ENCODE measurements around the gene CNMD. TPM values are rescaled to one million over a fixed set of nuclear protein-coding genes. Genes with fewer than 3 reads are reported as not detected.

The CNMD gene
- polyA plus RNA-seq, 1 donor from 2014 or later = not detected

DNA sequence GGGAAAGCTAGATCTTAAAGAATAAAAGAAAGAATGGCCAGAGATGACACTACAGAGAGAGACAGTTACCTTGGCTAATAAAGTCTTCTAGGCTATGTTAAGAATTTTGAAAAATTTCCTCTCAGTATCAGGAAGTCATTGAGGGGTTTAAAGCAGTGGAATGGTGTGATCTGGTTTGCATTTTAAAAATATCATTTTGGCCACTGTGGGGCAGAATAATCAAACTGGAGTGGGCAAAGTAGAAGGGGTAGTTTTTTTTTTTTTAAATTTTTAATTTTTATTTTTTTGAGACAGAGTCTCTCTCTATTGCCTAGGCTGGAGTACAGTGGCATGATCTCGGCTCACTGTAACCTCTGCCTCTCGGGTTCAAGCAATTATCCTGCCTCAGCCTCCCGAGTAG is 4.4 kb upstream of the CNMD start:
- TF ChIP-seq, protein P1, sequence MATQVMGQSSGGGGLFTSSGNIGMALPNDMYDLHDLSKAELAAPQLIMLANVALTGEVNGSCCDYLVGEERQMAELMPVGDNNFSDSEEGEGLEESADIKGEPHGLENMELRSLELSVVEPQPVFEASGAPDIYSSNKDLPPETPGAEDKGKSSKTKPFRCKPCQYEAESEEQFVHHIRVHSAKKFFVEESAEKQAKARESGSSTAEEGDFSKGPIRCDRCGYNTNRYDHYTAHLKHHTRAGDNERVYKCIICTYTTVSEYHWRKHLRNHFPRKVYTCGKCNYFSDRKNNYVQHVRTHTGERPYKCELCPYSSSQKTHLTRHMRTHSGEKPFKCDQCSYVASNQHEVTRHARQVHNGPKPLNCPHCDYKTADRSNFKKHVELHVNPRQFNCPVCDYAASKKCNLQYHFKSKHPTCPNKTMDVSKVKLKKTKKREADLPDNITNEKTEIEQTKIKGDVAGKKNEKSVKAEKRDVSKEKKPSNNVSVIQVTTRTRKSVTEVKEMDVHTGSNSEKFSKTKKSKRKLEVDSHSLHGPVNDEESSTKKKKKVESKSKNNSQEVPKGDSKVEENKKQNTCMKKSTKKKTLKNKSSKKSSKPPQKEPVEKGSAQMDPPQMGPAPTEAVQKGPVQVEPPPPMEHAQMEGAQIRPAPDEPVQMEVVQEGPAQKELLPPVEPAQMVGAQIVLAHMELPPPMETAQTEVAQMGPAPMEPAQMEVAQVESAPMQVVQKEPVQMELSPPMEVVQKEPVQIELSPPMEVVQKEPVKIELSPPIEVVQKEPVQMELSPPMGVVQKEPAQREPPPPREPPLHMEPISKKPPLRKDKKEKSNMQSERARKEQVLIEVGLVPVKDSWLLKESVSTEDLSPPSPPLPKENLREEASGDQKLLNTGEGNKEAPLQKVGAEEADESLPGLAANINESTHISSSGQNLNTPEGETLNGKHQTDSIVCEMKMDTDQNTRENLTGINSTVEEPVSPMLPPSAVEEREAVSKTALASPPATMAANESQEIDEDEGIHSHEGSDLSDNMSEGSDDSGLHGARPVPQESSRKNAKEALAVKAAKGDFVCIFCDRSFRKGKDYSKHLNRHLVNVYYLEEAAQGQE (IDR thresholded peaks at IDR 0.05; ENCODE audit: borderline replicate concordance) = no peak
- no peaks in the 10 kb centered on the region for H3K9me2 ChIP-seq (ENCODE audit: insufficient read depth, low read length)
- H2AFZ ChIP-seq (ENCODE audit: low read depth, low read length) = no peak overlapping the region
- H3K9ac ChIP-seq (ENCODE audit: low read length) = no peak overlapping the region
- no peaks in the 10 kb centered on the region for H3K79me2 ChIP-seq (replicated peaks; ENCODE audit: insufficient read depth, low read length)
- H3K9me3 ChIP-seq (ENCODE audit: low read length) = no peaks in the 10 kb centered on the region
- H3K4me2 ChIP-seq (ENCODE audit: low read length) = no peak overlapping the region
- no peak overlapping the region for H3K27ac ChIP-seq (ENCODE audit: low read length)
- H3K4me3 ChIP-seq (ENCODE audit: low read length) = no peak overlapping the region
- no peaks in the 10 kb centered on the region for H3K36me3 ChIP-seq (ENCODE audit: insufficient read depth, low read length)
- H4K20me1 ChIP-seq (ENCODE audit: insufficient read depth) = no peaks in the 10 kb centered on the region
- no peaks in the 10 kb centered on the region for H3F3A ChIP-seq (ENCODE audit: insufficient read depth, low read length, poor library complexity, severe bottlenecking)
- H3K27me3 ChIP-seq (ENCODE audit: insufficient read depth, low read depth, low read length) = peaks cover 22% of the 10 kb centered on the region

DNA sequence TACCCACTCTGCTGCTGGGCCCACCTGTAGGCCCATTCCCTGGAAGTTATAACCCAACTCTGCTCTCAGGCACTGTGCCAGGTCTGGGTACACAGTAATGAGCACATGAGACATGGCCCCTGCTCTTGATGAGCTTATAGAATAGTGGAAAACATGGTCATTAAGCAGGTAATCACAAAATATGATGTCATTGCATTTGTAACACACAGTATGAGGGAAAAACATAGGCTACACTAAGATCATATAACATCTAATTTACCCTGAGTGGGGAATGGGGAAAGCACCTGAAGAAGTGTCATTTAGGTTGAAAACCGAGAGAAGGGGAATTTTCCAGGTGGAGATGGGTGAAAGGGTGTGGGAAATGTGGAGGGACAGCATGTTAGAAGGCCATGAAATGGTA is 3.9 kb upstream of the CNMD start:
- H3K79me2 ChIP-seq (replicated peaks; ENCODE audit: insufficient read depth, low read length) = no peaks in the 10 kb centered on the region
- no peaks in the 10 kb centered on the region for H3K36me3 ChIP-seq (ENCODE audit: insufficient read depth, low read length)
- no peak overlapping the region for H2AFZ ChIP-seq (ENCODE audit: low read depth, low read length)
- peaks cover under 1% of the 10 kb centered on the region for H3F3A ChIP-seq (ENCODE audit: insufficient read depth, low read length, poor library complexity, severe bottlenecking)
- no peak overlapping the region for H3K4me2 ChIP-seq (ENCODE audit: low read length)
- no peaks in the 10 kb centered on the region for H4K20me1 ChIP-seq (ENCODE audit: insufficient read depth)
- no peak overlapping the region for H3K9ac ChIP-seq (ENCODE audit: low read length)
- no peaks in the 10 kb centered on the region for H3K9me3 ChIP-seq (ENCODE audit: low read length)
- H3K27me3 ChIP-seq (ENCODE audit: insufficient read depth, low read depth, low read length) = peaks cover 26% of the 10 kb centered on the region
- no peaks in the 10 kb centered on the region for H3K9me2 ChIP-seq (ENCODE audit: insufficient read depth, low read length)
- no peak overlapping the region for H3K27ac ChIP-seq (ENCODE audit: low read length)
- TF ChIP-seq MXI1 (conservative IDR thresholded peaks at IDR 0.05; ENCODE audit: poor library complexity, severe bottlenecking) = no peak
- no peak for TF ChIP-seq RAD21 (conservative IDR thresholded peaks at IDR 0.05)
- no peak for TF ChIP-seq EZH2 (IDR thresholded peaks at IDR 0.05; ENCODE audit: borderline replicate concordance, insufficient read depth, low read length, poor library complexity, severe bottlenecking)
- TF ChIP-seq TAF1 (IDR thresholded peaks at IDR 0.05; ENCODE audit: low read depth) = no peak
- TF ChIP-seq SMC3 (conservative IDR thresholded peaks at IDR 0.05; ENCODE audit: poor library complexity) = no peak
- no peak for TF ChIP-seq POLR2AphosphoS5 (IDR thresholded peaks at IDR 0.05)
- no peak for TF ChIP-seq EP300 (conservative IDR thresholded peaks at IDR 0.05; ENCODE audit: poor library complexity, severe bottlenecking)
- no peak overlapping the region for H3K4me3 ChIP-seq (ENCODE audit: low read length)

DNA sequence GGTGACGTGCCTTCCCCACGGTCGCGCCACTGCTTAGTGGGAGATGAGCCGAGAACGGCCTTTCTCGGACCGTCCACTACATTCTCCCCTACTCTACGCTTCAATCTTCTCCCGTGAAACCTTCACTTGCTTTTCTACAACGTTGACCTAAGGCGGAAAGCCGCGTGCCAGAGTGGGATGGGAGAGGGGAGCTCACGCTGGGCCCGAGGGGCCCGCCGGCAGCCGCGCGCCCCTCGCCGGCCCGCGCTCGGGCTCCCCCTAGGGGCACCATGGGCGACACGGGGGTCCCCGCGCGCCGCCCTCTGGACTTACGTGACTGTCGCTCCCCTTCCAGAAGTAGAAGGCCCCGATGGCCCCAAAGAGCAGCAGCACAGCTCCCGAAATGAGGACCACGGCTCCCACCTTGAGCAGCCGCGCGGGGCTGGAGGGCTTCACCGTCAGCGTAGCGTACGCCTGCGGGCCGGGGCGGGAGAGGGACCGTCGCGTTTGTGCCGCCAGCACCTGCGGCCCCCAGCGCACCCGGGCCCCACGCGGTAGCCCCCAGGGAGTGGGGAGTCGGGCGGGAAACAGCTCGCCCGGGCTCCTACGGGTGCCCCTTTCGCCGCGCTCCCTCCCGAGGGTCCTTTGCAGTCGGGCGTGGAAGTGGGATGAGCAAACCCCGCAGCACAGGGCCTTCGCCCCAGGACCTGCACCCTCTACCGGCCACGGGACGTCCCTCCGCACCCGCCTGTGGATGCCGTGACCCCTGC is 727 bp downstream of the CNMD start:
- peak overlapping the region; percentile 86 for H3K27ac ChIP-seq (ENCODE audit: low read length)
- H3K9me2 ChIP-seq (ENCODE audit: insufficient read depth, low read length) = no peaks in the 10 kb centered on the region
- TF ChIP-seq, protein P2, sequence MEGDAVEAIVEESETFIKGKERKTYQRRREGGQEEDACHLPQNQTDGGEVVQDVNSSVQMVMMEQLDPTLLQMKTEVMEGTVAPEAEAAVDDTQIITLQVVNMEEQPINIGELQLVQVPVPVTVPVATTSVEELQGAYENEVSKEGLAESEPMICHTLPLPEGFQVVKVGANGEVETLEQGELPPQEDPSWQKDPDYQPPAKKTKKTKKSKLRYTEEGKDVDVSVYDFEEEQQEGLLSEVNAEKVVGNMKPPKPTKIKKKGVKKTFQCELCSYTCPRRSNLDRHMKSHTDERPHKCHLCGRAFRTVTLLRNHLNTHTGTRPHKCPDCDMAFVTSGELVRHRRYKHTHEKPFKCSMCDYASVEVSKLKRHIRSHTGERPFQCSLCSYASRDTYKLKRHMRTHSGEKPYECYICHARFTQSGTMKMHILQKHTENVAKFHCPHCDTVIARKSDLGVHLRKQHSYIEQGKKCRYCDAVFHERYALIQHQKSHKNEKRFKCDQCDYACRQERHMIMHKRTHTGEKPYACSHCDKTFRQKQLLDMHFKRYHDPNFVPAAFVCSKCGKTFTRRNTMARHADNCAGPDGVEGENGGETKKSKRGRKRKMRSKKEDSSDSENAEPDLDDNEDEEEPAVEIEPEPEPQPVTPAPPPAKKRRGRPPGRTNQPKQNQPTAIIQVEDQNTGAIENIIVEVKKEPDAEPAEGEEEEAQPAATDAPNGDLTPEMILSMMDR (IDR thresholded peaks at IDR 0.05; ENCODE audit: poor library complexity, severe bottlenecking) = peak; percentile 41
- TF ChIP-seq POLR2AphosphoS5 (IDR thresholded peaks at IDR 0.05) (no peak), MXI1 (conservative IDR thresholded peaks at IDR 0.05; ENCODE audit: poor library complexity, severe bottlenecking) (no peak)
- peak overlapping the region; percentile 53 for H3K9ac ChIP-seq (ENCODE audit: low read length)
- peak overlapping the region; percentile 37 for H3K4me3 ChIP-seq (ENCODE audit: low read length)
- H3K4me2 ChIP-seq (ENCODE audit: low read length) = no peak overlapping the region
- H3K9me3 ChIP-seq (ENCODE audit: low read length) = no peaks in the 10 kb centered on the region
- no peak overlapping the region for H2AFZ ChIP-seq (ENCODE audit: low read depth, low read length)
- H3K79me2 ChIP-seq (replicated peaks; ENCODE audit: insufficient read depth, low read length) = no peaks in the 10 kb centered on the region
- H3F3A ChIP-seq (ENCODE audit: insufficient read depth, low read length, poor library complexity, severe bottlenecking) = peaks cover 2% of the 10 kb centered on the region
- peaks cover 28% of the 10 kb centered on the region for H3K27me3 ChIP-seq (ENCODE audit: insufficient read depth, low read depth, low read length)
- H3K36me3 ChIP-seq (ENCODE audit: insufficient read depth, low read length) = no peaks in the 10 kb centered on the region
- H4K20me1 ChIP-seq (ENCODE audit: insufficient read depth) = no peaks in the 10 kb centered on the region

All from neural cell (in vitro differentiated cells).